Skin epidermis (tissue), 12 donors: ENCODE results near the gene HEATR5B.
"Not testable (repeated sequence)": the region's sequence is repeated elsewhere in the genome, so short reads cannot be mapped to it uniquely, and the experiment has no call there.

Experiments used
- H3K27ac ChIP-seq, 21 experiments: fragments of 200-600 bp; sonication (generic) in 11 of 21; one replicate each; pipeline ENCODE4 v1.5.0; 2020; ENCODE audit warnings: mild to moderate bottlenecking in 3 of 21, inconsistent platforms in 2 of 21, moderate library complexity in 2 of 21
- H3K4me3 ChIP-seq, 7 experiments: fragments of 200-600 bp; sonication (generic) in 2 of 7; one replicate each; pipeline ENCODE4 v1.5.0; 2020; ENCODE audit warnings: inconsistent platforms in 2 of 7, mild to moderate bottlenecking in 2 of 7, moderate library complexity in 1 of 7

The HEATR5B gene

GRCh38 chr2:36993841-36994620 is 90.1 kb downstream of the HEATR5B start:
- no peak overlapping the region for H3K27ac ChIP-seq

DNA sequence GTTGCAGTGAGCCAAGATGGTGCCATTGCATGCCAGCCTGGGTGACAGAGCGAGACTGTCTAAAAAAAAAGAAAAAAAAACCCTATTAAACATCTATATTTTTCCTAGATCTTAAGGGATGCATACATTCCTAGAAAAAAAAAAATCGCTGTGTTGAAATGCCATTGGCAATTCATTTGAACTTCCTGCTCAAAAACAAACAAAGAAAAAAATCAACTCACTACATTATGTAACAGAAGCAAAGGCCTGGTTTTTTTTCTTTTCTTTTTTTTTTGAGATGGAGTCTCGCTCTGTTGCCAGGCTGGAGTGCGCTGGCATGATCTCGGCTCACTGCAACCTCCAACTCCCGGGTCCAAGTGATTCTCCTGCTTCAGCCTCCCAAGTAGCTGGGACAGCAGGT is 96.2 kb downstream of the HEATR5B start:
- H3K27ac ChIP-seq: no peak overlapping the region
- H3K4me3 ChIP-seq: no peak overlapping the region

More at GRCh38 chr2:36993841-36994620, 90.1 kb downstream of the HEATR5B start:
- no peak overlapping the region for H3K4me3 ChIP-seq

DNA sequence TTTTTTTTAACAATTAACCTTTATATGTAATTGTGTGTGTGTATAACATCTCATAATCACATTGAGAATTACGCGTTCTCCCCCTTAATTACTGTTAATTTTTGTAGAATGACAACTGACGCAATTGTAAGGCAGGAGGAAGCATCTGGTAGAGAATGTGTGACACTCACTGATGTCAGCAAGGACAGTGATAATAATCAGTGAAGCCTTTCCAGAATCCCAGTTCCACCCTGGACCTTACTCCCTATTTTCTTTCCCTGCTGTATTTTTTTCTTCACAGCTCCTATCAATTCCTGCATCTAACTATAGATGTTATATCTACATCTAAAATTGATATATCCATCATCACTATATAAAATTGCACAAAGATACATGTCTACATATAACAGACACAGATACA is 101.7 kb downstream of the HEATR5B start:
- H3K4me3 ChIP-seq: no peak overlapping the region
- no peak overlapping the region for H3K27ac ChIP-seq

GRCh38 chr2:36981911-36982310 is 102.3 kb downstream of the HEATR5B start:
- no peak overlapping the region for H3K4me3 ChIP-seq
- no peak overlapping the region for H3K27ac ChIP-seq

DNA sequence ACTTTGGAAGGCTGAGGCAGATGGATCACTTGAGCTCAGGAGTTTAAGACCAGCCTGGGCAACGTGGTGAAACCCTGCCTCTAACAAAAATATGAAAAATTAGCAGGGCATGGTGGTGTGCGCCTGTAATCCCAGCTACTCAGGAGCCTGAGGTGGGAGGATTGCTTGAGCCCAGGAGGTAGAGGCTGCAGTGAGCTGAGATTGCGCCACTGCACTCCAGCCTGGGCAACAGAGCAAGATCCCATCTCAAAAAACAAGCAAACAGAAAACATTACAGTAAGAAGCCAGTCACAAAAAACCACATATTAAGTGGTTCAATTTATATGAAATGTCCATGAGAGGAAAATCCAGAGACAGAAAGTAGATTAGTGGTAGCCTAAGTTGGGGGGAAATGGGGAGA is 105.2 kb downstream of the HEATR5B start:
- H3K27ac ChIP-seq, H3K4me3 ChIP-seq: not testable (repeated sequence)

DNA sequence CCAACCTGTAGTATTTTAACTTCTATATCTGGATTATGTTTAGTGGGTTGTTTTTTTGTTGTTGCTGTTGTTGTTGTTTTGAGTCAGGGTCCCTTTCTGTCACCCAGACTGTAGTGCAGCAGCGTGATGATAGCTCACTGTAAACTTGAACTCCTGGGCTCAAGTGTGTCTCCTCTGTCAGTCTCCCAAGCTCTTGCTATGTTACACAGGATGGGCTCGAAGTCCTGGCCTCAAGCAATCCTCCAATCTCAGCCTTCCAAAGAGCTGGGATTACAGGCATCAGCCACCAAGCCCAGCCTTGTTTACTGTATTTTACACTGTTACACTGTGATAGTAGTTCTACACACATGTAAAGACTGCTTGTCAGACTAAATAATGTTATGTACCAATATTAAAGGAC is 108.1 kb downstream of the HEATR5B start:
- H3K4me3 ChIP-seq: no peak overlapping the region
- no peak overlapping the region for H3K27ac ChIP-seq

- Histone ChIP-seq H3K4me3 (no peak overlapping the region), H3K27ac (no peak overlapping the region)
These were observed 108.9 kb downstream of the HEATR5B start for GRCh38 chr2:36975306-36975705.

- Histone ChIP-seq H3K4me3 (no peak overlapping the region), H3K27ac (no peak overlapping the region)
These were observed 110.9 kb downstream of the HEATR5B start for GRCh38 chr2:36973320-36973719.

GRCh38 chr2:36971990-36972389 is 112.2 kb downstream of the HEATR5B start:
- H3K27ac ChIP-seq: no peak overlapping the region
- H3K4me3 ChIP-seq: no peak overlapping the region

- H3K27ac ChIP-seq: peak overlapping the region; percentile 79 to 99 (median 89)
These were observed 116.8 kb downstream of the HEATR5B start for GRCh38 chr2:36967236-36967876.

DNA sequence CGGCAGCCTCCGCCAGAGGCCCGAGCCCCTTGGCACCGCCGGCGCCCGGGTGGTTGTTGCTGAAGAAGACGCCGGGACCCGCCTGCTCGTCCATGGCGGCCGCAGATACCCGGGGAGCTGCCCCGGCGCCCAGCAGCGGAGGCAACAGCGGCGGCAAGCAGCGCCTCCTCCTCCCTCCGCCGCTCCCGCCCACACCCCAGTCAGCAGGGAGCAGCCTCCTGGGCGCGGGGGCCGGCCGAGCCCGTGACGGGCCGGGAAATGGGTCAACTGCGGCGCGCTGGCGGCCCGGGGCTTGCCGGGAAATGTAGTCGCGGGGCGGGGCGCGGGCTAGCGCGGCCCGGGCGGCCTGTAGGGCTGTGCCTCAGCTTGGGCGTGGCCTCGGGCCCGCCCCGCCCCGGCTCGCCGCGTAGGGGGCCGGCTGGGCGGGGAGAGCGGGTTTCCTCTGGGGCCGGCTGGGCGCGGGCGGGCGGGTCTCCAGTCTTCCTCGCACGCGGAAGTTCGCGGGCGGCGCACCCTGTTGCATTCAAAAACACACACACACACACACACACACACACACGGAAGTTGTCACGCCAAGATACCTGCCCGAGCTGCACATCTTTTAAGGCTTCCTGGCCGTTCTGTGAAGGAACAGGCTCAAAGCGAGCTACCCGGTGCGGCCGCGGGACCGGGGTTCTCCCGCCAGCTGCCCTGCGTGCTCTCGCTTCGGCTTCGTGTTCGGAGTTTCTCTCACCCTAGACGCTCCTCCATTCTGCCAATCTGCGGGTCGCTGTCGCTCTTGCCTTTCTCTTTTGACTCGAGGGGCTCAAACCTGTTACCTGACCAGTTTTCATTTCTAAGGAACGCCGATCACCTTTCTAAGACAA is 117.6 kb downstream of the HEATR5B start, which contains the start of gene STRN:
Gene STRN (minus strand): TSS at position 167 of the 866 bp plus-strand sequence. CDS start 73 bp downstream, at position 94.
- peak within 1 kb of the TSS; percentile 61 to 99 (median 95) for H3K4me3 ChIP-seq
- H3K27ac ChIP-seq: peak within 1 kb of the TSS; percentile 87 to 99 (median 95)

More at GRCh38 chr2:36967236-36967876, 116.8 kb downstream of the HEATR5B start:
- H3K4me3 ChIP-seq: peak overlapping the region; percentile 61 to 99 (median 95)

- H3K4me3 ChIP-seq: peak overlapping the region; percentile 61 to 99 (median 95)
- peak overlapping the region; percentile 87 to 98 (median 95) for H3K27ac ChIP-seq
These were observed 118.3 kb downstream of the HEATR5B start for GRCh38 chr2:36965751-36966369.

DNA sequence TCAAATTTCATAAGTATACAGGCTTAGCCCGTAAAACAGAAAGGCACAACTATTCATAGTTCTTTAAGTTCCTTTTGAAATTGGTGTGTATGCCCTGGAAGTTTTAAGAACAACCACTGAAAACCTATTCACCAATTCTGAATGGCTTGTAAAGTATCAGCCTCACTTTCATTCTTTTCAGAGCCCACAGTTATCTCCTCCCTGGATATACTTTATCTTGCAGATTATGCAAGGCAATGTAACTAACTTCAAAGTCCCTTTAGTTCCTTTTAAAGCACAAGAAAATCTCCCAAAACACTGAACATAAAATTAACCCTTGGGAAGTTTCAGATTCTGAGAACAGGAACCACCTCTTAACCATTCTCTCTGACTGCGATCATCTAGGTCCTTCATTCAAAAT is 119.0 kb downstream of the HEATR5B start:
- Histone ChIP-seq H3K4me3 (peak overlapping the region; percentile 61 to 99 (median 95)), H3K27ac (peak overlapping the region in 17 of 21 experiments; percentile 87 to 98 (median 95))

- Histone ChIP-seq H3K4me3 (peak overlapping the region in 2 of 7 experiments; percentile 83 to 98), H3K27ac (peak overlapping the region in 6 of 21 experiments; percentile 39 to 98 (median 96))
These were observed 119.6 kb downstream of the HEATR5B start for GRCh38 chr2:36964496-36965058.

- Histone ChIP-seq H3K4me3 (no peak overlapping the region), H3K27ac (peak overlapping the region in 5 of 21 experiments; percentile 3 to 97 (median 27))
These were observed 120.4 kb downstream of the HEATR5B start for GRCh38 chr2:36963734-36964133.

DNA sequence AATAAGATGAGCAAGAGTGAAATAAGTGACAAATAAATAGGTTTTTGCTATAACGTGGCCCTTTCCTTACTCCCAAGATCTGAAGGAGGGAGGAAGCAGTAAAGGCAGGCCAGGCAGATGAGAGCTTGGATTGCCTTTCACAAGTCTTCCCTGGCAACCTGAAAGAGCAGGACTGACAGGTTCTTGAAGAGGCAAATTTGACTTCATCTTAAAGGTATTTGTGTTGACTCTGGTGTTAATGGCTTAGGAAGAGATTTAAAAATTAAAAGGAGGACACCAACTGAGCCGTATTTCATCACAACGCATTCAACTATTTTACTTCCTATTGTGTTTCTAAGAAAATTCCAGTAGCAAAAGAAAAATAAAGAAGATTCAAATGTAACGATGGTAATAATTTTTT is 121.1 kb downstream of the HEATR5B start:
- Histone ChIP-seq H3K4me3 (no peak overlapping the region), H3K27ac (peak overlapping the region in 11 of 21 experiments; percentile 1 to 57 (median 29))

- Histone ChIP-seq H3K27ac (no peak overlapping the region), H3K4me3 (no peak overlapping the region)
These were observed 123.4 kb downstream of the HEATR5B start for GRCh38 chr2:36960773-36961172.

- no peak overlapping the region for H3K27ac ChIP-seq
- no peak overlapping the region for H3K4me3 ChIP-seq
These were observed 124.0 kb downstream of the HEATR5B start for GRCh38 chr2:36960005-36960675.
